ENCODE results near the gene ABCG1. TPM values are rescaled to one million over a fixed set of nuclear protein-coding genes. Genes with fewer than 3 reads are reported as not detected.

Gene ABCG1
- polyA plus RNA-seq, 1 donor from 2014 or later, result 14.2 TPM

- Histone ChIP-seq H3K27me3 (ENCODE audit: insufficient read depth, low read depth, low read length) (no peaks in the 10 kb centered on the region), H3K9me3 (ENCODE audit: low read length) (no peaks in the 10 kb centered on the region), H3K79me2 (replicated peaks; ENCODE audit: insufficient read depth, low read length) (no peaks in the 10 kb centered on the region), H3K4me3 (ENCODE audit: low read length) (no peak overlapping the region), H3K9ac (ENCODE audit: low read length) (no peak overlapping the region), H3K27ac (ENCODE audit: low read length) (no peak overlapping the region), H3F3A (ENCODE audit: insufficient read depth, low read length, poor library complexity, severe bottlenecking) (no peaks in the 10 kb centered on the region), H3K9me2 (ENCODE audit: insufficient read depth, low read length) (no peaks in the 10 kb centered on the region), H3K36me3 (ENCODE audit: insufficient read depth, low read length) (no peaks in the 10 kb centered on the region), H3K4me2 (ENCODE audit: low read length) (no peak overlapping the region), H4K20me1 (ENCODE audit: insufficient read depth) (no peaks in the 10 kb centered on the region), H2AFZ (ENCODE audit: low read depth, low read length) (no peak overlapping the region)
- no peak for TF ChIP-seq REST (IDR thresholded peaks at IDR 0.05; ENCODE audit: borderline replicate concordance)
- no peak for TF ChIP-seq CTCF (IDR thresholded peaks at IDR 0.05; ENCODE audit: poor library complexity, severe bottlenecking)
- TF ChIP-seq SMC3 (conservative IDR thresholded peaks at IDR 0.05; ENCODE audit: poor library complexity), result no peak
- no peak for TF ChIP-seq MXI1 (conservative IDR thresholded peaks at IDR 0.05; ENCODE audit: poor library complexity, severe bottlenecking)
- TF ChIP-seq RAD21 (conservative IDR thresholded peaks at IDR 0.05), result no peak
- no peak for TF ChIP-seq EZH2 (IDR thresholded peaks at IDR 0.05; ENCODE audit: borderline replicate concordance, insufficient read depth, low read length, poor library complexity, severe bottlenecking)
- no peak for TF ChIP-seq TAF1 (IDR thresholded peaks at IDR 0.05; ENCODE audit: low read depth)
- TF ChIP-seq POLR2AphosphoS5 (IDR thresholded peaks at IDR 0.05), result no peak
- TF ChIP-seq EP300 (conservative IDR thresholded peaks at IDR 0.05; ENCODE audit: poor library complexity, severe bottlenecking), result no peak
Measured at GRCh38 chr21:42186591-42186990, 32.3 kb upstream of the ABCG1 start.

- no peaks in the 10 kb centered on the region for H3K36me3 ChIP-seq (ENCODE audit: insufficient read depth, low read length)
- no peaks in the 10 kb centered on the region for H3K9me2 ChIP-seq (ENCODE audit: insufficient read depth, low read length)
- H4K20me1 ChIP-seq (ENCODE audit: insufficient read depth), result no peaks in the 10 kb centered on the region
- no peak overlapping the region for H3K27ac ChIP-seq (ENCODE audit: low read length)
- H3K27me3 ChIP-seq (ENCODE audit: insufficient read depth, low read depth, low read length), result no peaks in the 10 kb centered on the region
- no peaks in the 10 kb centered on the region for H3F3A ChIP-seq (ENCODE audit: insufficient read depth, low read length, poor library complexity, severe bottlenecking)
- no peaks in the 10 kb centered on the region for H3K79me2 ChIP-seq (replicated peaks; ENCODE audit: insufficient read depth, low read length)
- no peak overlapping the region for H3K9ac ChIP-seq (ENCODE audit: low read length)
- TF ChIP-seq TAF1 (IDR thresholded peaks at IDR 0.05; ENCODE audit: low read depth), result no peak
- no peak for TF ChIP-seq CTCF (IDR thresholded peaks at IDR 0.05; ENCODE audit: poor library complexity, severe bottlenecking)
- no peak for TF ChIP-seq EP300 (conservative IDR thresholded peaks at IDR 0.05; ENCODE audit: poor library complexity, severe bottlenecking)
- no peak for TF ChIP-seq SMC3 (conservative IDR thresholded peaks at IDR 0.05; ENCODE audit: poor library complexity)
- TF ChIP-seq EZH2 (IDR thresholded peaks at IDR 0.05; ENCODE audit: borderline replicate concordance, insufficient read depth, low read length, poor library complexity, severe bottlenecking), result no peak
- no peak for TF ChIP-seq REST (IDR thresholded peaks at IDR 0.05; ENCODE audit: borderline replicate concordance)
- no peak for TF ChIP-seq POLR2AphosphoS5 (IDR thresholded peaks at IDR 0.05)
- no peak for TF ChIP-seq RAD21 (conservative IDR thresholded peaks at IDR 0.05)
- H3K4me2 ChIP-seq (ENCODE audit: low read length), result no peak overlapping the region
- H3K4me3 ChIP-seq (ENCODE audit: low read length), result no peak overlapping the region
- no peak overlapping the region for H2AFZ ChIP-seq (ENCODE audit: low read depth, low read length)
- no peaks in the 10 kb centered on the region for H3K9me3 ChIP-seq (ENCODE audit: low read length)
Measured at GRCh38 chr21:42187976-42188653, 30.8 kb upstream of the ABCG1 start.
